Activated T-cell treated with anti-CD3 and anti-CD28 coated beads, Interleukin-2, amount 50 U/mL, for 24 hours (primary cell): Measurements from ENCODE around the gene SLC5A10.

Experiments
- DNase-seq: peaks from one replicate; pipeline ENCODE4 v3.0.0-alpha.2; 2020
- H3K27ac Mint-ChIP-seq: 2 replicates; pipeline ENCODE4 v1.8.0; 2020; ENCODE audit warnings: mild to moderate bottlenecking, mixed read lengths
- H3K27me3 Mint-ChIP-seq: 2 replicates; pipeline ENCODE4 v1.8.0; 2020; ENCODE audit warnings: mixed read lengths
- H3K36me3 Mint-ChIP-seq: 2 replicates; pipeline ENCODE4 v1.8.0; 2020; ENCODE audit warnings: low read depth, mixed read lengths
- H3K4me1 Mint-ChIP-seq: 2 replicates; pipeline ENCODE4 v1.8.0; 2020; ENCODE audit warnings: low read depth, mixed read lengths
- H3K4me3 Mint-ChIP-seq: 2 replicates; pipeline ENCODE4 v1.8.0; 2020; ENCODE audit warnings: mild to moderate bottlenecking, moderate library complexity, mixed read lengths
- H3K9me3 Mint-ChIP-seq: 2 replicates; pipeline ENCODE4 v1.8.0; 2020; ENCODE audit warnings: mixed read lengths

The SLC5A10 gene

GRCh38 chr17:18965530-18966236 is 13.7 kb downstream of the SLC5A10 start:
- Mint-ChIP-seq H3K4me1 (peaks cover 34% of the 10 kb centered on the region), H3K4me3 (no peak overlapping the region), H3K36me3 (peaks cover 14% of the 10 kb centered on the region), H3K9me3 (no peaks in the 10 kb centered on the region), H3K27ac (no peak overlapping the region), H3K27me3 (no peaks in the 10 kb centered on the region)
- DNase-seq = no peak

- Mint-ChIP-seq H3K4me1 (peaks cover 23% of the 10 kb centered on the region), H3K4me3 (no peak overlapping the region), H3K27me3 (no peaks in the 10 kb centered on the region), H3K9me3 (no peaks in the 10 kb centered on the region), H3K27ac (no peak overlapping the region), H3K36me3 (peaks cover 26% of the 10 kb centered on the region)
- DNase-seq = no peak
Measured at GRCh38 chr17:18966831-18967624, 15.1 kb downstream of the SLC5A10 start.

GRCh38 chr17:18967916-18968315 is 16.0 kb downstream of the SLC5A10 start:
- no peak for DNase-seq
- Mint-ChIP-seq H3K27ac (no peak overlapping the region), H3K27me3 (no peaks in the 10 kb centered on the region), H3K36me3 (peaks cover 33% of the 10 kb centered on the region), H3K4me3 (no peak overlapping the region), H3K4me1 (peaks cover 17% of the 10 kb centered on the region), H3K9me3 (no peaks in the 10 kb centered on the region)

- H3K27me3 Mint-ChIP-seq = no peaks in the 10 kb centered on the region
- H3K27ac Mint-ChIP-seq = peak overlapping the region; percentile 44
- no peak overlapping the region for H3K4me3 Mint-ChIP-seq
- no peak for DNase-seq
- H3K36me3 Mint-ChIP-seq = peaks cover 38% of the 10 kb centered on the region
- H3K4me1 Mint-ChIP-seq = peaks cover 14% of the 10 kb centered on the region
- H3K9me3 Mint-ChIP-seq = no peaks in the 10 kb centered on the region
Measured at GRCh38 chr17:18968345-18968744, 16.4 kb downstream of the SLC5A10 start.

- no peak for DNase-seq
- H3K4me3 Mint-ChIP-seq = no peak overlapping the region
- H3K27me3 Mint-ChIP-seq = no peaks in the 10 kb centered on the region
- H3K4me1 Mint-ChIP-seq = peaks cover 16% of the 10 kb centered on the region
- H3K9me3 Mint-ChIP-seq = no peaks in the 10 kb centered on the region
- H3K36me3 Mint-ChIP-seq = peaks cover 43% of the 10 kb centered on the region
- H3K27ac Mint-ChIP-seq = peak overlapping the region; percentile 60
Measured at GRCh38 chr17:18968945-18969887, 17.3 kb downstream of the SLC5A10 start.

GRCh38 chr17:18970582-18971480 is 18.9 kb downstream of the SLC5A10 start:
- H3K27me3 Mint-ChIP-seq = no peaks in the 10 kb centered on the region
- H3K4me3 Mint-ChIP-seq = no peak overlapping the region
- no peak overlapping the region for H3K27ac Mint-ChIP-seq

GRCh38 chr17:18971801-18972200 is 19.8 kb downstream of the SLC5A10 start:
- peaks cover 63% of the 10 kb centered on the region for H3K36me3 Mint-ChIP-seq
- no peak overlapping the region for H3K27ac Mint-ChIP-seq
- no peaks in the 10 kb centered on the region for H3K9me3 Mint-ChIP-seq
- H3K4me1 Mint-ChIP-seq = peaks cover 27% of the 10 kb centered on the region
- no peaks in the 10 kb centered on the region for H3K27me3 Mint-ChIP-seq
- no peak overlapping the region for H3K4me3 Mint-ChIP-seq
- DNase-seq = no peak

More at GRCh38 chr17:18970582-18971480, 18.9 kb downstream of the SLC5A10 start:
- Mint-ChIP-seq H3K9me3 (no peaks in the 10 kb centered on the region), H3K4me1 (peaks cover 27% of the 10 kb centered on the region), H3K36me3 (peaks cover 55% of the 10 kb centered on the region)
- no peak for DNase-seq

GRCh38 chr17:18974407-18975149 is 22.6 kb downstream of the SLC5A10 start:
- H3K36me3 Mint-ChIP-seq = peaks cover 87% of the 10 kb centered on the region
- no peak overlapping the region for H3K4me3 Mint-ChIP-seq
- H3K27ac Mint-ChIP-seq = peak overlapping the region; percentile 37
- H3K27me3 Mint-ChIP-seq = no peaks in the 10 kb centered on the region
- H3K4me1 Mint-ChIP-seq = peaks cover 21% of the 10 kb centered on the region
- H3K9me3 Mint-ChIP-seq = no peaks in the 10 kb centered on the region
- DNase-seq = no peak

GRCh38 chr17:18975597-18975996 is 23.6 kb downstream of the SLC5A10 start:
- Mint-ChIP-seq H3K4me3 (no peak overlapping the region), H3K27ac (no peak overlapping the region), H3K36me3 (peaks cover 87% of the 10 kb centered on the region), H3K4me1 (peaks cover 13% of the 10 kb centered on the region), H3K9me3 (no peaks in the 10 kb centered on the region), H3K27me3 (no peaks in the 10 kb centered on the region)
- DNase-seq = no peak

GRCh38 chr17:18976201-18976600 is 24.2 kb downstream of the SLC5A10 start:
- peaks cover 85% of the 10 kb centered on the region for H3K36me3 Mint-ChIP-seq
- H3K4me3 Mint-ChIP-seq = no peak overlapping the region
- no peak overlapping the region for H3K27ac Mint-ChIP-seq

GRCh38 chr17:18977021-18977420 is 25.1 kb downstream of the SLC5A10 start:
- Mint-ChIP-seq H3K36me3 (peaks cover 78% of the 10 kb centered on the region), H3K4me1 (peaks cover 13% of the 10 kb centered on the region), H3K4me3 (no peak overlapping the region), H3K27me3 (no peaks in the 10 kb centered on the region), H3K9me3 (no peaks in the 10 kb centered on the region), H3K27ac (no peak overlapping the region)
- DNase-seq = no peak

More at GRCh38 chr17:18976201-18976600, 24.2 kb downstream of the SLC5A10 start:
- peaks cover 13% of the 10 kb centered on the region for H3K4me1 Mint-ChIP-seq
- DNase-seq = no peak
- no peaks in the 10 kb centered on the region for H3K27me3 Mint-ChIP-seq
- H3K9me3 Mint-ChIP-seq = no peaks in the 10 kb centered on the region

GRCh38 chr17:18977646-18978045 is 25.7 kb downstream of the SLC5A10 start:
- DNase-seq = no peak
- Mint-ChIP-seq H3K4me1 (peaks cover 16% of the 10 kb centered on the region), H3K9me3 (no peaks in the 10 kb centered on the region), H3K27me3 (no peaks in the 10 kb centered on the region), H3K27ac (no peak overlapping the region), H3K36me3 (peaks cover 76% of the 10 kb centered on the region), H3K4me3 (no peak overlapping the region)

- Mint-ChIP-seq H3K27me3 (no peaks in the 10 kb centered on the region), H3K36me3 (peaks cover 73% of the 10 kb centered on the region), H3K9me3 (no peaks in the 10 kb centered on the region), H3K27ac (no peak overlapping the region), H3K4me1 (peaks cover 16% of the 10 kb centered on the region), H3K4me3 (no peak overlapping the region)
- DNase-seq = no peak
Measured at GRCh38 chr17:18978050-18978449, 26.1 kb downstream of the SLC5A10 start.
